ENCODE data around the gene FAM53B.

- TF ChIP-seq EZH2phosphoT487 (IDR thresholded peaks at IDR 0.05; ENCODE audit: low read length) (no peak), CTCF (IDR thresholded peaks at IDR 0.05; ENCODE audit: low read length) (no peak), EZH2 (optimal IDR thresholded peaks at IDR 0.05; ENCODE audit: low read depth, low read length) (no peak)
Observed at GRCh38 chr10:124619802-124620490, 124.2 kb downstream of the FAM53B start.

Measured in MM.1S (cell line).